Measurements from ENCODE around the gene PGAP2. TPM values are rescaled to one million over a fixed set of nuclear protein-coding genes. Genes with fewer than 3 reads are reported as not detected.
A peak's percentile ranks its signal among the peaks of the same experiment; 100 is the strongest.

PGAP2 gene
- total and polyA plus RNA-seq, 2 donors (not counting 1 experiment from before 2014, with no cell fraction given) = 20.5 to 47.1 TPM

DNA sequence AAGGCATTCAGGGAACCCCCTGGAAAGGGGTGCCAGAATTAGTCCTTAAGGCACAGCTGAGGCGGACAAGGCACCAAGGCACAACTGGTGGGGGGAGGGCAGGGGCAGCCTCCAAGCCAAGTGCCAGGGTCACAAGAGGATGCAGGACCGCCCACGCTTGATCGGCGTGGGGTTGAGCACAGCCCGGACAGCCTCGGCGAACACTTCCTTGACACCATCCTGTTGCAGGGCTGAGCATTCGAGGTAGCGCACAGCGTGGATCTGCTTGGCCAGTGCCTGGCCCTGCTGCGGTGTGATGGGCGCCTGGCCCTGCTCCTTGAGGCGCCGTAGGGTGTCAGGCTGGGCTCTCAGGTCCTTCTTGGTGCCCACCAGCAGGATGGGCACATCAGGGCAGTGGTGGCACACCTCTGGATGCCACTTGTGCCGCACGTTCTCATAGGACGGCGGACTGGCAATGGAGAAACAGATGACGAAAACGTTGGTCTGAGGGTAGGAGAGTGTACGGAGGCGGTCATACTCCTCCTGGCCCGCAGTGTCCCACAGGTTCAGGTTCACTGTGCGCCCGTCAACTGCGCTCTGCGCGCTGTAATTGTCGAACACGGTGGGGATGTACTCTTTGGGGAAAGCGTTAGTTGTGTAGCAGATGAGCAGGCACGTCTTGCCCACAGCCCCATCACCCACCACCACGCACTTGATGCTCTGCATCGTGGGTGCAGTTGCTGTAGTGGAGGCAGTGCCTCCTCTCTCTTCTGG is 19.2 kb downstream of the PGAP2 start:
- no peaks in the 10 kb centered on the region for H3K27me3 ChIP-seq (replicated peaks in 1 of 4; ENCODE audit: control extremely low read depth in 1 of 4, control insufficient read depth in 3 of 4, insufficient read depth in 4 of 4, low read length in 3 of 4)
- ChIA-PET CTCF (interaction anchor here (0.7 to 28.7 kb wide), 3 partner anchors 11 to 38 kb away, joined by 3 to 662 read pairs (median 33); partner anchors contain the start of genes RHOG and STIM1), POLR2A (interaction anchor here (0.6 to 1.3 kb wide), 2 partner anchors 14 to 165 kb away, joined by 4 to 6 read pairs; partner anchors contain the start of gene RHOG)
- ATAC-seq (ENCODE audit: low read depth) (no peak), DNase-seq (no peak)
- H4K20me1 ChIP-seq (ENCODE audit: control insufficient read depth, insufficient read depth, low read length, poor library complexity, severe bottlenecking) = peaks cover 40% of the 10 kb centered on the region
- H3K4me3 ChIP-seq (ENCODE audit: control extremely low read depth in 1 of 5, extremely low read depth in 1 of 5, insufficient read depth in 1 of 5, low read depth in 2 of 5, low read length in 4 of 5) = no peak overlapping the region
- Mint-ChIP-seq H3K9me3 (ENCODE audit: insufficient read depth) (no peaks in the 10 kb centered on the region), H3K27me3 (no peaks in the 10 kb centered on the region), H3K4me1 (peaks cover 46% of the 10 kb centered on the region), H3K27ac (peak overlapping the region; percentile 56), H3K4me3 (no peak overlapping the region)
- no peak for TF ChIP-seq EZH2 (IDR thresholded peaks at IDR 0.05; ENCODE audit: borderline replicate concordance, insufficient read depth, low read depth, low read length, poor library complexity, severe bottlenecking)
- TF ChIP-seq, protein P1, sequence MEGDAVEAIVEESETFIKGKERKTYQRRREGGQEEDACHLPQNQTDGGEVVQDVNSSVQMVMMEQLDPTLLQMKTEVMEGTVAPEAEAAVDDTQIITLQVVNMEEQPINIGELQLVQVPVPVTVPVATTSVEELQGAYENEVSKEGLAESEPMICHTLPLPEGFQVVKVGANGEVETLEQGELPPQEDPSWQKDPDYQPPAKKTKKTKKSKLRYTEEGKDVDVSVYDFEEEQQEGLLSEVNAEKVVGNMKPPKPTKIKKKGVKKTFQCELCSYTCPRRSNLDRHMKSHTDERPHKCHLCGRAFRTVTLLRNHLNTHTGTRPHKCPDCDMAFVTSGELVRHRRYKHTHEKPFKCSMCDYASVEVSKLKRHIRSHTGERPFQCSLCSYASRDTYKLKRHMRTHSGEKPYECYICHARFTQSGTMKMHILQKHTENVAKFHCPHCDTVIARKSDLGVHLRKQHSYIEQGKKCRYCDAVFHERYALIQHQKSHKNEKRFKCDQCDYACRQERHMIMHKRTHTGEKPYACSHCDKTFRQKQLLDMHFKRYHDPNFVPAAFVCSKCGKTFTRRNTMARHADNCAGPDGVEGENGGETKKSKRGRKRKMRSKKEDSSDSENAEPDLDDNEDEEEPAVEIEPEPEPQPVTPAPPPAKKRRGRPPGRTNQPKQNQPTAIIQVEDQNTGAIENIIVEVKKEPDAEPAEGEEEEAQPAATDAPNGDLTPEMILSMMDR (IDR thresholded peaks at IDR 0.05) = no peak
- H3K79me2 ChIP-seq (ENCODE audit: control insufficient read depth, insufficient read depth, low read length) = peaks cover 52% of the 10 kb centered on the region
- peaks cover 31 to 36% of the 10 kb centered on the region in 2 donors for H3K4me1 ChIP-seq (ENCODE audit: control insufficient read depth in 2 of 2, insufficient read depth in 2 of 2, low read length in 2 of 2)
- 94% methylated on average over 24 of the region's 35 CpGs for WGBS (ENCODE audit: insufficient coverage)
- H3K9me3 ChIP-seq (ENCODE audit: control extremely low read depth in 1 of 3, control insufficient read depth in 2 of 3, insufficient read depth in 1 of 3, low read length in 2 of 3) = no peaks in the 10 kb centered on the region
- no peak overlapping the region for H3K9ac ChIP-seq (ENCODE audit: low read length)
- H3K36me3 ChIP-seq (replicated peaks in 1 of 2; ENCODE audit: control extremely low read depth in 1 of 2, control insufficient read depth in 1 of 2, extremely low read depth in 1 of 2, insufficient read depth in 2 of 2, low read length in 1 of 2) = peaks cover 1 to 64% of the 10 kb centered on the region in 2 experiments
- intact Hi-C loops (cut with micrococcal nuclease) = no loop called here
- H2AFZ ChIP-seq (ENCODE audit: insufficient read depth, low read depth, low read length, poor library complexity, severe bottlenecking) = no peak overlapping the region
- H3K4me2 ChIP-seq (replicated peaks; ENCODE audit: low read depth, low read length, poor library complexity, severe bottlenecking) = no peak overlapping the region
- no peak overlapping the region for H3K27ac ChIP-seq (ENCODE audit: low read length in 2 of 2)

DNA sequence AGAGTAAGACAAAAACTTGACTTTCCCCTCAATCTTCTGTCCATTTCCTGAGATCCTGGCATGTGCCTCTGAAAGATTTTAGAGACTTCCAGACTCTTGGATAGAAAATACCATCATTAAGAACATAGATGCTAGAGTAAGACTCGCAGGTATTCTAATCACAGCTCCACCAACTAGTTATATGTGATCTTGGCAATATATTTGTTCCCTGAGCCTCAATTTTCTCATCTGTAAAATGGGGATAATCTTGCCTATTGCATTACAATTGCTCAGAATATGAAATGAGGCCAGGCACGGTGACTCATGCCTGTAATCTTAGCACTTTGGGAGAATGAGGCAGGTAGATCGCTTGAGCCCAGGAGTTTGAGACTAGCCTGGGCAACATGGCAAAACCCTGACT is 21.7 kb downstream of the PGAP2 start:
- POLR2A ChIA-PET = interaction anchor here (0.6 to 0.7 kb wide), 2 partner anchors 11 to 31 kb away, joined by 4 to 5 read pairs; no protein-coding TSS in a partner anchor
- H3K79me2 ChIP-seq (ENCODE audit: control insufficient read depth, insufficient read depth, low read length) = peaks cover 68% of the 10 kb centered on the region
- TF ChIP-seq, protein P1 (IDR thresholded peaks at IDR 0.05) = no peak

More for the DNA sequence above, 21.7 kb downstream of the PGAP2 start:
- WGBS (ENCODE audit: insufficient coverage) = 100% methylated on average over 2 of the region's 3 CpGs
- Mint-ChIP-seq H3K4me1 (peaks cover 60% of the 10 kb centered on the region), H3K9me3 (ENCODE audit: insufficient read depth) (no peaks in the 10 kb centered on the region), H3K27ac (peak overlapping the region; percentile 37), H3K27me3 (no peaks in the 10 kb centered on the region), H3K4me3 (no peak overlapping the region)
- H3K27me3 ChIP-seq (replicated peaks in 1 of 4; ENCODE audit: control extremely low read depth in 1 of 4, control insufficient read depth in 3 of 4, insufficient read depth in 4 of 4, low read length in 3 of 4) = no peaks in the 10 kb centered on the region
- CTCF ChIA-PET = interaction anchor here (0.5 to 28.7 kb wide), 5 partner anchors 11 to 242 kb away, joined by 3 to 662 read pairs (median 8); partner anchors contain the start of genes PGAP2, RHOG and STIM1
- H3K4me2 ChIP-seq (replicated peaks; ENCODE audit: low read depth, low read length, poor library complexity, severe bottlenecking) = no peak overlapping the region
- H3K27ac ChIP-seq (ENCODE audit: low read length in 2 of 2) = no peak overlapping the region
- H3K9ac ChIP-seq (ENCODE audit: low read length) = no peak overlapping the region
- peaks cover 4 to 73% of the 10 kb centered on the region in 2 experiments for H3K36me3 ChIP-seq (replicated peaks in 1 of 2; ENCODE audit: control extremely low read depth in 1 of 2, control insufficient read depth in 1 of 2, extremely low read depth in 1 of 2, insufficient read depth in 2 of 2, low read length in 1 of 2)
- peaks cover 64% of the 10 kb centered on the region for H4K20me1 ChIP-seq (ENCODE audit: control insufficient read depth, insufficient read depth, low read length, poor library complexity, severe bottlenecking)
- H2AFZ ChIP-seq (ENCODE audit: insufficient read depth, low read depth, low read length, poor library complexity, severe bottlenecking) = no peak overlapping the region
- ATAC-seq (ENCODE audit: low read depth) = no peak
- no peaks in the 10 kb centered on the region for H3K9me3 ChIP-seq (ENCODE audit: control extremely low read depth in 1 of 3, control insufficient read depth in 2 of 3, insufficient read depth in 1 of 3, low read length in 2 of 3)
- intact Hi-C loops (cut with micrococcal nuclease) = no loop called here
- DNase-seq = no peak
- no peak overlapping the region for H3K4me3 ChIP-seq (ENCODE audit: control extremely low read depth in 1 of 5, extremely low read depth in 1 of 5, insufficient read depth in 1 of 5, low read depth in 2 of 5, low read length in 4 of 5)
- peaks cover 44 to 51% of the 10 kb centered on the region in 2 donors for H3K4me1 ChIP-seq (ENCODE audit: control insufficient read depth in 2 of 2, insufficient read depth in 2 of 2, low read length in 2 of 2)

All from B cell (primary cell).